K562 (cell line): ENCODE results near the gene CD74. TPM values are rescaled to one million over a fixed set of nuclear protein-coding genes. Genes with fewer than 3 reads are reported as not detected.

Experiments
- ATAC-seq: fragments of 200-7000 bp; cut with Tn5 transposase; 3 replicates; pipeline ENCODE4 v1.9.1; 2020; ENCODE audit warnings: moderate library complexity
- BruUV-seq: library from RNA; stranded (reverse); fragments of 400-500 nt; replicated peaks from 2 replicates; lab custom pipeline; 2021; lab: Mats Ljungman, UMichigan
- CTCF ChIA-PET: fragments of 300-600 bp; formaldehyde crosslinking; extraction: SDS; loops from one replicate; lab custom pipeline; 2021; ENCODE audit warnings: low intra/inter-chr PET ratio; lab: Yijun Ruan, JAX
- POLR2A ChIA-PET: fragments of 300-600, 350-650 bp; sonication (Branson Sonifier 250); formaldehyde crosslinking; extraction: SDS; loops from one replicate; lab custom pipeline; 2021; ENCODE audit warnings: antibody characterized with exemption, inconsistent platforms; lab: Yijun Ruan, JAX
- DNase-seq, 4 experiments: peaks; one replicate each; pipeline versions ENCODE4 v3.0.0 to v3.0.0-alpha.2; 2011 to 2018; ENCODE audit warnings: low spot score in 3 of 4, mixed read lengths in 3 of 4; ENCODE audit errors: extremely low read depth in 1 of 4
- FAIRE-seq: peaks from 2 replicates; lab custom pipeline; 2011; peaks lifted over from hg19 to GRCh38; lab: Jason Lieb, UNC
- H2AFZ ChIP-seq: 2 replicates; pipeline ENCODE4 v1.6.0; 2011; ENCODE audit warnings: low read depth, low read length, control low read depth, inconsistent platforms
- H3K27ac ChIP-seq: fragments of 200-600 bp; 3 replicates; pipeline ENCODE4 v1.8.0; 2011; ENCODE audit warnings: low read depth, mild to moderate bottlenecking, control low read depth, inconsistent platforms, low read length, moderate library complexity, mixed read lengths; ENCODE audit errors: extremely low read depth
- H3K27me3 ChIP-seq, 2 experiments: fragments of 300-600 bp in 1 of 2; 2 replicates in 1 of 2; 3 replicates in 1 of 2; pipeline versions ENCODE4 v1.6.0 to v1.8.0; 2011; ENCODE audit warnings: inconsistent platforms in 2 of 2, low read length in 2 of 2, mild to moderate bottlenecking in 1 of 2, mixed read lengths in 1 of 2, moderate library complexity in 1 of 2; ENCODE audit not compliant: control insufficient read depth in 2 of 2, insufficient read depth in 2 of 2
- H3K36me3 ChIP-seq: fragments of 300-600 bp; 3 replicates; pipeline ENCODE4 v1.8.0; 2011; ENCODE audit warnings: mild to moderate bottlenecking, low read length, inconsistent platforms; ENCODE audit not compliant: control insufficient read depth, insufficient read depth
- H3K4me1 ChIP-seq, 2 experiments: fragments of 200-600 bp in 1 of 2; replicated peaks in 1 of 2; 2 replicates in 1 of 2; 3 replicates in 1 of 2; pipeline versions ENCODE4 v1.5.1 to v1.8.0; 2011; ENCODE audit warnings: inconsistent platforms in 2 of 2, low read length in 2 of 2, mild to moderate bottlenecking in 1 of 2, mixed read lengths in 1 of 2, moderate library complexity in 1 of 2; ENCODE audit not compliant: control insufficient read depth in 2 of 2, insufficient read depth in 2 of 2
- H3K4me2 ChIP-seq: 2 replicates; pipeline ENCODE4 v1.6.1; 2011; ENCODE audit warnings: low read length, control low read depth, inconsistent platforms, mixed read lengths; ENCODE audit not compliant: insufficient read depth
- H3K4me3 ChIP-seq: fragments of 200-600 bp; sonication (generic), shearing (Covaris generic); 2 replicates; pipeline ENCODE4 v1.5.1; 2016; ENCODE audit warnings: control low read depth, inconsistent platforms
- H3K79me2 ChIP-seq: fragments of 200-600 bp; 3 replicates; pipeline ENCODE4 v1.8.0; 2011; ENCODE audit warnings: low read length, inconsistent platforms; ENCODE audit not compliant: control insufficient read depth, insufficient read depth
- H3K9ac ChIP-seq, 2 experiments: 2 replicates each; pipeline versions ENCODE4 v1.6.0 to v1.6.1; 2011; ENCODE audit warnings: low read depth in 2 of 2, low read length in 2 of 2, control low read depth in 1 of 2, inconsistent platforms in 1 of 2, mild to moderate bottlenecking in 1 of 2, mixed read lengths in 1 of 2; ENCODE audit not compliant: insufficient read depth in 1 of 2
- H3K9me1 ChIP-seq: one replicate; pipeline ENCODE4 v1.6.0; 2011; ENCODE audit warnings: inconsistent platforms, mild to moderate bottlenecking, low read length, moderate library complexity; ENCODE audit not compliant: control insufficient read depth, insufficient read depth
- H3K9me3 ChIP-seq: replicated peaks from 2 replicates; pipeline ENCODE4 v1.5.1; 2011; ENCODE audit warnings: low read depth, low read length, inconsistent platforms; ENCODE audit not compliant: control insufficient read depth, insufficient read depth
- H4K20me1 ChIP-seq: replicated peaks from 2 replicates; pipeline ENCODE4 v1.6.1; 2011; ENCODE audit warnings: low read length, inconsistent platforms, mixed read lengths; ENCODE audit not compliant: control insufficient read depth, insufficient read depth
- GATAD2B ChIP-seq: fragments of 450-650 bp; IDR thresholded peaks from 2 replicates; pipeline ENCODE4 v1.6.1; 2017; ENCODE audit warnings: mild to moderate bottlenecking, borderline replicate concordance
- ILK ChIP-seq: fragments of 450-650 bp; IDR thresholded peaks from 2 replicates; pipeline ENCODE4 v1.6.1; 2016; ENCODE audit warnings: missing genetic modification characterization, low read depth, mild to moderate bottlenecking, missing compliant biosample characterization, moderate library complexity, borderline replicate concordance
- JUND ChIP-seq, 2 experiments: IDR thresholded peaks; 2 replicates in 1 of 2; 3 replicates in 1 of 2; pipeline ENCODE4 v1.6.1; 2011; ENCODE audit warnings: borderline replicate concordance in 2 of 2, low read depth in 2 of 2, low read length in 2 of 2, improper control_type of control experiment in 1 of 2, missing biosample characterization in 1 of 2, missing genetic modification characterization in 1 of 2, missing genetic modification reagents in 1 of 2
- RBM14 ChIP-seq: fragments of 200-400 bp; formaldehyde crosslinking; IDR thresholded peaks from 2 replicates; pipeline ENCODE4 v1.6.1; 2018; ENCODE audit warnings: low read depth, mild to moderate bottlenecking, low read length, moderate library complexity, borderline replicate concordance; ENCODE audit not compliant: insufficient read depth
- SREBF1 ChIP-seq: fragments of 150-350 bp; IDR thresholded peaks from 2 replicates; pipeline ENCODE4 v1.6.1; 2014; ENCODE audit warnings: antibody characterized with exemption, low read depth, low read length, borderline replicate concordance
- TARDBP ChIP-seq: fragments of 450-650 bp; IDR thresholded peaks from 2 replicates; pipeline ENCODE4 v1.6.1; 2016
- WGBS: fragments of 100-300 bp; shearing (Covaris generic); methylation state at CpG from one replicate; pipeline ENCODE4 v1.1.6; 2016; ENCODE audit warnings: low coverage, mixed read lengths; ENCODE audit not compliant: insufficient coverage; ENCODE audit errors: missing lambda C conversion rate; 5-methylcytosine and 5-hydroxymethylcytosine counted together
- in situ Hi-C: fragments of 300-500 bp; cut with MboI; formaldehyde crosslinking; loops from 4 replicates; pipeline ENCODE4 v1.15.0; 2018; ENCODE audit warnings: inconsistent platforms, mixed read lengths
- intact Hi-C: fragments of 100-400 bp; cut with micrococcal nuclease; formaldehyde crosslinking; loops from 2 replicates; pipeline ENCODE4 v1.14.2; 2022
- polyA plus RNA-seq, 8 experiments: library from polyadenylated mRNA; depleted of rRNA in 4 of 8; stranded (reverse) in 5 of 8; unstranded in 3 of 8; fragments of >200 nt; fragmentation: Nextera tagmentation in 2 of 8; fragmentation: Illumina TruSeq in 1 of 8; extraction: Ambion mirVana in 2 of 8; extraction: Trizol in 1 of 8; gene quantifications; 2 replicates each; pipeline versions ENCODE4 v1.2.1 to v1.2.3, GENCODE V29; 2011 to 2014; ENCODE audit warnings: inconsistent platforms in 1 of 8, missing spikeins in 1 of 8
- total RNA-seq, 7 experiments: library from RNA; depleted of rRNA in 6 of 7; stranded (reverse); fragments of >200 nt in 6 of 7; fragmentation: Illumina TruSeq in 2 of 7; extraction: Trizol in 2 of 7; gene quantifications; 2 replicates each; pipeline versions ENCODE4 v1.2.1 to v1.2.3, GENCODE V29; 2011 to 2021; ENCODE audit warnings: low replicate concordance in 1 of 7
- TF ChIP-seq, protein P1 (sequence below): fragments of 450-650 bp; IDR thresholded peaks from 2 replicates; pipeline ENCODE4 v1.7.1; 2018; ENCODE audit warnings: mild to moderate bottlenecking, low read depth; ENCODE audit not compliant: partially characterized antibody

Gene CD74
- total and polyA plus RNA-seq, 9 of the 15 experiments (the other 6 are each of a cell fraction or from before 2014, with no cell fraction given) = 0.07 to 4.8 (median 0.32) TPM

DNA sequence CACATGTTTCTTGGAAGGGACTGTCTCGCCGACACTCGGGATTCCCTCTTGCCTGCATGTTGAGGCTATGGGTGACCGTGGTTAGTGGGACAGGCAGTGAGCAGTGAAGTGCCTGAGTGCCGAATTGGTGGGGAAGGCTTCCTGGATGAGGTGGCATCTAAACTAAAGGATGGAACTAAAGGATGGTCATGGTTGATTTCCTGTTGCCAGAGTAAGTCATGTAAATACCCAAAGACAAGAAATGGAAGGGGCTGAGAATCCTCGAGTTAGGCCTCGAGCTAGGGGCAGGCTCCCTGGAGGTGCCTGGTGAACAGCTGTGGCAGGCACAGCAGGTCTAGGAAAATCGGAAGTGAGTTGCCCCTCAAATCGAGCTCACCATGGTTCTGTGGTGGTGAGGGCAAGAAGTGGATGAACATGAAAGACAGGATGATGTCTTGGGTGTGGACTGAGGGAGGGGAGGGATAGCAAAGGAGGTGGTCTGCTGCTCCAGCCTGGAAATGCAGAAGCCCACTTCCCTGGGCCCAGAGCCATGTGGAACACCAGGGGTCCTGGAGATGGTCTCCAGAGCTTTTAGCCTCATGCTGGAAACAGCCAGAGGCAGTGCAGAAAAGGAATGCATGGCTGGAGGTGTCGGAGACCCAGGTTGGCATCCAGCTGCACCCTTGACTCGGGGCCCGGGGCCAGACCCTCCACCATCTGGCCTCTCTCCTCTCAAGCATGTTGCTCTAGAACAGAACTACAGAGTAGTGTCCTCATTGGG is 12.2 kb downstream of the CD74 start:
- Histone ChIP-seq H3K4me3 (no peak overlapping the region), H4K20me1 (peaks cover 4% of the 10 kb centered on the region), H3K4me2 (no peak overlapping the region), H3K36me3 (peaks cover 66% of the 10 kb centered on the region; the same call in 2 of the 3 replicates), H3K9me1 (peaks cover 8% of the 10 kb centered on the region), H3K9ac (peak overlapping the region in 1 of 2 experiments; percentile 69; a peak in 2 of 4 replicates), H3K4me1 (peaks cover 5 to 10% of the 10 kb centered on the region in 2 experiments; a peak in 2 of 5 replicates), H3K9me3 (no peaks in the 10 kb centered on the region), H3K79me2 (no peaks in the 10 kb centered on the region), H2AFZ (no peak overlapping the region), H3K27ac (no peak overlapping the region), H3K27me3 (no peaks in the 10 kb centered on the region)
- ChIA-PET CTCF (no interaction called here), POLR2A (interaction anchor here (0.5 to 2.2 kb wide), 6 partner anchors 10 to 207 kb away, joined by 3 to 7 read pairs (median 3); no protein-coding TSS in a partner anchor)
- ATAC-seq (no peak; the same call in 2 of the 3 replicates), DNase-seq (no peak), FAIRE-seq (no peak)
- 84% methylated on average over 12 of the region's 12 CpGs for WGBS
- TF ChIP-seq ILK (no peak), JUND (IDR thresholded peaks at IDR 0.05; ENCODE audit: borderline replicate concordance, low read depth, low read length) (no peak), JUND (tag; IDR thresholded peaks at IDR 0.05; ENCODE audit: borderline replicate concordance, low read depth, low read length) (no peak), SREBF1 (no peak), RBM14 (no peak), TARDBP (no peak), GATAD2B (no peak)
- TF ChIP-seq, protein P1, sequence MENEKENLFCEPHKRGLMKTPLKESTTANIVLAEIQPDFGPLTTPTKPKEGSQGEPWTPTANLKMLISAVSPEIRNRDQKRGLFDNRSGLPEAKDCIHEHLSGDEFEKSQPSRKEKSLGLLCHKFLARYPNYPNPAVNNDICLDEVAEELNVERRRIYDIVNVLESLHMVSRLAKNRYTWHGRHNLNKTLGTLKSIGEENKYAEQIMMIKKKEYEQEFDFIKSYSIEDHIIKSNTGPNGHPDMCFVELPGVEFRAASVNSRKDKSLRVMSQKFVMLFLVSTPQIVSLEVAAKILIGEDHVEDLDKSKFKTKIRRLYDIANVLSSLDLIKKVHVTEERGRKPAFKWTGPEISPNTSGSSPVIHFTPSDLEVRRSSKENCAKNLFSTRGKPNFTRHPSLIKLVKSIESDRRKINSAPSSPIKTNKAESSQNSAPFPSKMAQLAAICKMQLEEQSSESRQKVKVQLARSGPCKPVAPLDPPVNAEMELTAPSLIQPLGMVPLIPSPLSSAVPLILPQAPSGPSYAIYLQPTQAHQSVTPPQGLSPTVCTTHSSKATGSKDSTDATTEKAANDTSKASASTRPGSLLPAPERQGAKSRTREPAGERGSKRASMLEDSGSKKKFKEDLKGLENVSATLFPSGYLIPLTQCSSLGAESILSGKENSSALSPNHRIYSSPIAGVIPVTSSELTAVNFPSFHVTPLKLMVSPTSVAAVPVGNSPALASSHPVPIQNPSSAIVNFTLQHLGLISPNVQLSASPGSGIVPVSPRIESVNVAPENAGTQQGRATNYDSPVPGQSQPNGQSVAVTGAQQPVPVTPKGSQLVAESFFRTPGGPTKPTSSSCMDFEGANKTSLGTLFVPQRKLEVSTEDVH = no peak
- no TSS peak for BruUV-seq
- in situ Hi-C loops = no loop called here
- intact Hi-C loops = no loop called here
